HG03469 (cell line): Measurements from ENCODE around the gene TPCN1.
A peak's percentile ranks its signal among the peaks of the same experiment; 100 is the strongest.

Source experiments
- ATAC-seq: cut with Tn5 transposase; IDR thresholded peaks from one replicate; pipeline ENCODE4 v1.9.1; 2021; ENCODE audit warnings: mild to moderate bottlenecking, moderate library complexity, moderate number of reproducible peaks; ENCODE audit not compliant: unreplicated experiment

The TPCN1 gene

GRCh38 chr12:113221181-113221996, at the start of gene TPCN1:
Gene TPCN1 (plus strand): TSS chr12:113221464. CDS start chr12:113226853, 5,389 bp downstream.
- peak; percentile 85 for ATAC-seq

- no peak for ATAC-seq
These were observed 49.7 kb upstream of the TPCN1 start for GRCh38 chr12:113171543-113171942.

- no peak for ATAC-seq
These were observed 49.1 kb upstream of the TPCN1 start for GRCh38 chr12:113172185-113172584.

- ATAC-seq = no peak
These were observed 48.1 kb upstream of the TPCN1 start for GRCh38 chr12:113173081-113173698.

GRCh38 chr12:113174461-113175384, 46.5 kb upstream of the TPCN1 start:
- ATAC-seq = no peak

GRCh38 chr12:113179023-113179422, 42.2 kb upstream of the TPCN1 start:
- ATAC-seq = no peak

GRCh38 chr12:113180333-113180732, 40.9 kb upstream of the TPCN1 start:
- no peak for ATAC-seq

GRCh38 chr12:113181975-113182374, 39.3 kb upstream of the TPCN1 start:
- no peak for ATAC-seq

GRCh38 chr12:113183030-113183589, 38.2 kb upstream of the TPCN1 start:
- no peak for ATAC-seq

GRCh38 chr12:113184098-113184899, 37.0 kb upstream of the TPCN1 start:
- ATAC-seq = peak; percentile 25

GRCh38 chr12:113184900-113185179, 36.4 kb upstream of the TPCN1 start:
- peak; percentile 48 for ATAC-seq

- peak; percentile 33 for ATAC-seq
These were observed 35.9 kb upstream of the TPCN1 start, which contains the start of the genes DDX54 and RITA1 for GRCh38 chr12:113185180-113186032. Gene DDX54 (minus strand): TSS chr12:113185478. CDS start chr12:113185451, 27 bp downstream. Gene RITA1 (plus strand): TSS chr12:113185721. CDS start chr12:113186747, 1,026 bp downstream.

- no peak for ATAC-seq
These were observed 35.3 kb upstream of the TPCN1 start for GRCh38 chr12:113186033-113186365.

GRCh38 chr12:113186666-113187325, 34.5 kb upstream of the TPCN1 start:
- no peak for ATAC-seq

GRCh38 chr12:113189361-113189760, 31.9 kb upstream of the TPCN1 start:
- no peak for ATAC-seq

- no peak for ATAC-seq
These were observed 30.5 kb upstream of the TPCN1 start for GRCh38 chr12:113190761-113191160.

- no peak for ATAC-seq
These were observed 30.0 kb upstream of the TPCN1 start for GRCh38 chr12:113191227-113191626.

GRCh38 chr12:113194971-113195391, 26.3 kb upstream of the TPCN1 start:
- no peak for ATAC-seq

GRCh38 chr12:113195598-113195997, 25.7 kb upstream of the TPCN1 start:
- no peak for ATAC-seq
